GM21737 (cell line): ENCODE measurements around the gene MEGF6.

ENCODE experiments used
- ATAC-seq: cut with Tn5 transposase; IDR thresholded peaks from one replicate; pipeline ENCODE4 v1.9.1; 2021; ENCODE audit warnings: mild to moderate bottlenecking, moderate library complexity; ENCODE audit not compliant: unreplicated experiment

Gene MEGF6

DNA sequence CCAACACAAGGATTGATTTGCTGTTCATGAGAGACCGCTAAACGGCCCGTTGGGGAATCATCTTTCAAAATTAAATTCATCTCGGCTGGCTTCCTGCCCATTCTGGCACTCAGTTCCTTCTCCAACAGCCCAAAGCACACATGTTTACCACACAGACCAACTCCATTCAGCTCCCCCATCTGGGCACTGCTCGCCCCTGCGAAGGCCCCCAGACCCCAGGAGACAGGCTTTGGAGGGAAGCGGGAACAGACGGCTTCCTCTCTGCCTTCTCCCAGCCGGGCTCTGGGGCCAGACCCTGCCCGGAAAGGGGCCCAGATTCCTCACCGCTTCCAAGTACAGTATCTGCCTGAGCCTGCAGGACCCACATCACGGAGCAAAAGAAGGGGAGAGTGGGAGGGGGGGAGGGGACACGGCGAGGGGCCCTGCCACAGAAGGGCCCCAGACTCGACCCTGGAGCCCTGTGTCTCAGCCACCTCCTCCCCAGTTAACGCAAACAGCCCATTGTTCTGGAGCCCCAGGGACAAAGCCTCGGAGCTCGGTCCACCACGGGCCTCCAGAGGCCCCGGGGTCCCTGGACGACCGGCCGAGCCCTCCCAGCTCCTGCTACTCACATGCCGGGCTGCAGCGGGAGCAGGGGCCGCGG lies 660 bp downstream of the MEGF6 start:
- ATAC-seq = no peak

DNA sequence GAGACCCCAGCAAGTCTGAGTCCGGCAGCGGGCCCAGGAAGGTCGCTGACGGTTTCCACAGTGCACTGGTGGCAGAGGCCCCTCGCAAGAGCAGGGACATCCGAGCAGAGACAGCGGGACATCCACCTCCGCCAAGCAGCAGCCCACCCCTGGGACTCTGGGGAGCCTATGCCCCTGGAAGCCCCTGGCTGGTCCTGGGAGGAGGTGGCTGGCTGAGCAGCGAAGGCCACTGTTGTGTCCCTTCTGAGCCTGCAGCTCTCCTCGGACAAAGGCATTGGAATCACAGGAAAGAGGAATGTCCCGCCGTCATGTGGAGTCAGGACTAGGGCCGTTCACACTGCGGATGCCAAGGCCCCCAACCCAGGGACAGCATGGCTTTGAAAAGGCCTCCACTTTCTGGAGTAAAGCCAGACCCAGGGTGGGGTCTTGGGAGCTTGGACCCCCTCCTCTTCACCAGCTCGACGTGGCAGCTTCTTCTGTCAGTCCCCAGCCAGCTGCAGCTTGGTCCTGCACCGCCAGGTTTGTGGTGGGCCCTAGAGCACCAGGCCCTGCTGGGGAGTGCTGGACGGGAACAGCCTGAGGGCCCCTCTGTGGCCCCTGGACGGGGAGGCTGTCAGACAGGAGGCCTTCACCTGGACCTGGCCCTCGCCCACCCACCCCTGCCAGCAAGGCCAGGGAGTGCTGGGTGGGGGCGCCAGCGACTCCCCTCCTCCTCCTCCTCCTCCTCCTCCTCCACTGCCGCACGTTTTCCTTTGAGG lies 1.4 kb downstream of the MEGF6 start:
- no peak for ATAC-seq

DNA sequence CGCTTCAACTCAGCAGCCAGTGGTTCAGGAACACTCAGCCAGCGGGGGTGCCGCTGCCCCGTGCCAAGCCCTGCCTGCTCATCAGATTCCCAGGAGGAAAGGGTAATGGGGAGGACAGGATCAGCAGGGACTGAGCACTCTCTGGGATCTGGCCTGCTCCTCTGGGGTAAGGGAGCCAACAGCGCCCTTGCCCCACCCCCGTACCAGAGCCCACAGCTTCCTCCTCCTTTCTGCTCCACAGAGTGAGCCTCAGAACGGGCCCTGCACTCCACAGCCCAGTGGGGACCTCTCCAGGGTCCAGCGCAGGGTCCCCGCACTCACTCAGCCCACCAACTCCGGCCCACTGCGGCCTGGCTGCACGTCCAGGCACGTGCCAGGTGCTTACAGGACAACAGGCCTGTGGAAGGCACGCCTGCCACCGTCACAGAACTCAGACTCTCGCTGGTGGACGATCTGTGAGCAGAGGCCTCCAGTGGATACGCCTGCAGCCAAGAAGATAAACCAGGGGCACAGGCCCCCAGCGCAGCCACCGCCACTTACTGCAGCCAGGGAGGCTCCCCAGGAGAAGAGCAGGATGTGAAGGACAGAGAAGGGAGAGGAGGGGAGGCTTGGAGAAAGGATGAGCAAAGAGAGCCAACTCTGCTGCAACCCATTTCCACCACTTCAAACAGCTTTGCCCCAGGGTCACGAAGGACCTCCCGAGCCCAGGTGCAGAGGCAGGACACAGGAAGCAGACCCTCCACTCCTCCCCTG lies 2.1 kb downstream of the MEGF6 start:
- no peak for ATAC-seq

DNA sequence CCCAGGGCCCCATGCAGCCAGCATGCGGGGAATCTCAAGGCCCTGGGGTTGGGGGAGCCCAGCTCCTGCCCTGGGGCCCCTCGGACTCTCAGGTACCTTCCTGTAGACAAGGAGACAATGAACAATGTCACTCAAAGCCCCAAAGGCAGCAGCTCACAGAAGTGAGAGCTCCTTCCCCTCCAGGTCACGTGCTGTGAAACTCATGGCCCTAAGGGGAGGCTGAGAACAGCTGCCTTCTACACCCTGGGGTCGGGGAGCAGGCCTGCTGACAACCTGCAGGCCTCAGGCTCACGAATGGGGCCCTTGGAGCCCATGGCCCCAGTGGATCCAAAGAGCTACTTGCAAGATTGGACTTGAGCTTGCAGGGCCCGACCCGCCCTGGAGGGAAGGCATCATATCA lies 3.2 kb downstream of the MEGF6 start:
- ATAC-seq = no peak

DNA sequence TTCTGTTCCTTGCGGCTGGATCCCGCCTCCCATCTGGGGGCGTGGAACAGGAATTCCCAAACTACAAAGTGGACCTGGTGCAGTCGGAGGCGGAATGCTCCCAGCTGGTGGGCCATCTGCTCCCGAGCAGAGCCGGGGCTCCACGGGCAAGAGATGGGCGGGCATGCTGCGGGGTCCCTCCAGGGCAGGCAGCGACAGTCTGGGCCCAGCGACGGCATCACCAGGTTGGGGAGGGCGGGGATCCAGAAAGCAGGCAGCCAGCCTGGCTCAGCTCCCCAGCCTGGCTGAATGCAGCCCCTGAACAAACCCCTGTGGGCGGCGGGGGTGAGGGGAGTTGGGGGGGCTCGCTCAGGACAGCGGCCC lies 3.6 kb downstream of the MEGF6 start:
- ATAC-seq = no peak

DNA sequence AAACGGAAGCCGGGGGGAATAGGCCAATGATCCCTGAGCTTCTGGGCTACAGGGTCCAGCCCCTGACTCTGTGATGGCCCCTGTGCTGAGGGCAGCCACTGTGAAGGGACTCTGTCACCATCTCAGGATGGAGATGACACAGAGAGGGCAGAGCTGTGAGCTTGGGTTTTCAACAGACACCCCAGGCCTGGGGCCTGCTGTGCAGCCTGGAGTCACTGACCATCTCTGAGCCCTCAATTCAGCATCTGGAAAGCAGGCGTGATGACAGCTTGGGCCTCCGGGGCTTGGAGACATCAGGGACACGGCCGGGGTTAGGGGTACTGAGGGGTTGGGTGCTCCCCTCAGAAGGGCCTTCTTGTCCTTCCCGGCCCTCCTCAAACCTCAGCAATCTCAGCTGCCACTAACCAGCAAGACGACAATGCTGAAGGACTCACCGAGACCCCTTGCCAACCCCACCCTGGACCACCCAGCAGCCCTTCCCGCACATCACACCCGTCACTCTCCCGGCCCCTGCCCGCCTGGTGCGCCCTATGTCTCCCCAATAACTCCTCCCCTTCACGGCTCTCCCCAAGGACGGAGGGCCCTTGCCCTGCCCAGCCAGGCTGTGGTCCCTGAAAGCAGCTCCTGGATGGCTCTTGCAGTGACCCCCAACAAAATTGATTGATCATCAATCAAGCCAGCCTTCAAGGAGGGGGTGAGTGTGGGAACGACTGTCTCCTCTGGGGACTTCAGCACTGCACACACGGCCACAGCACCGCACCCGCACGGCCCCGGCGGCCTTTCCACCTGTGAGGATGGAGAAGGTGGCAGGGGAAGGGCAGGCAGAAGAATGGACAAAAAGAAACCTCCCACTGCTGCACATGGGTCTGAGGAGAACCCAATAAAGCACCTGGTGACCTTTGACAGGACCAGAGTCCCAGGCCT lies 4.3 kb downstream of the MEGF6 start:
- ATAC-seq = no peak

DNA sequence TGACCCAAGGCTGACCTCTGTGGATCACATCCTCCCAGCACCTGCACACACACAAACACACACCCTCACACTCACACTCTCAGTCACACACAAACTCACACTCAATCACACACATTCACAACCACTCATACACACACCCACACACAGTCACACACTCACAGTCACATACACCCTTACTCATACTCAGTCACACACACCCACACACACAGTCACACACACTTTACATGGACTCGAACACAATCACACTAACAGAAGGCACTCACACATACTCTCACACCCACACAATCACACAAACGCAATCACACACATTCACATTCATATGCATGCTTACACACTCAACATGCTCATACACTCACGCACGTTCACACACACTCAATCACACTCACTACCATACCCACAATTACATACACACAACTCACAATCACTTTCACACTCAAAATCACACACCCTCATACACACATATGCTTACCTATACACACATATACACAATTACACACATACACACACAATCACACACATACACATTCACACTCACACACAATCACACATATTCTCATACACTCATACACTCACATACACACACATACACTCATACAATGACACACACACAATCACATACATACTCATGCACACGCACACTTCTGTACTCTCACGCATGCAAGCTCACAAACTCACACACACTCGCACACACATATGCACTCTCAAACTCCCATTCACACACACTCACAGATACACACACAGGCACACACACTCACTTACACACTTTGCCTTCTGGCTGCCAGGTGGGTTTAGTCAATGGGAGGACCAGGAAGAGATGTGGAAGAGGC lies 6.1 kb downstream of the MEGF6 start:
- ATAC-seq = no peak

DNA sequence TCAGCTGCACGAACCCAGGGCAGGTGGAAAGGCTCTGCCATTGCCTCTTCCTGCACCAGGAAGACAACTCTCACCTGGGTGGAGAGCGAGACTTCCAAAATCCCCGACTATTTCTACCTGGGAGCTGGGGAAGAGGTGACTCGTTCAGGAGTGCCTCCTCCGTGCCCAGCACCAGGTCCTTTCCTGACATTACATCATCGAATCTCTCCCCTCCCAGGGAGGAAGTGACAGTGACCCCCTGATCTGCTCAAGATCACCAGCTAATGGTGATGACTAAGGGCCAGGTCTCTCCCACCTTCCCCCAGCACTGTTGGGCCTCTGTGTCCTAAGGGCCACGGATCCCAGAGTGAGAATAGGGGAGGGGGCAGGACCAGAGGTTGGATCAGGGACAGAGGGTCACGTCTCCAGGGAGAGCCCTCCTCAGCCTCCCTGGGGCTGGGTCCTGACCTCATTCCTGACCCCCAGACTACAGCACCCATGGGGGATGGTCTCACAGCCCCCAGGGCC lies 6.8 kb downstream of the MEGF6 start:
- ATAC-seq = no peak

DNA sequence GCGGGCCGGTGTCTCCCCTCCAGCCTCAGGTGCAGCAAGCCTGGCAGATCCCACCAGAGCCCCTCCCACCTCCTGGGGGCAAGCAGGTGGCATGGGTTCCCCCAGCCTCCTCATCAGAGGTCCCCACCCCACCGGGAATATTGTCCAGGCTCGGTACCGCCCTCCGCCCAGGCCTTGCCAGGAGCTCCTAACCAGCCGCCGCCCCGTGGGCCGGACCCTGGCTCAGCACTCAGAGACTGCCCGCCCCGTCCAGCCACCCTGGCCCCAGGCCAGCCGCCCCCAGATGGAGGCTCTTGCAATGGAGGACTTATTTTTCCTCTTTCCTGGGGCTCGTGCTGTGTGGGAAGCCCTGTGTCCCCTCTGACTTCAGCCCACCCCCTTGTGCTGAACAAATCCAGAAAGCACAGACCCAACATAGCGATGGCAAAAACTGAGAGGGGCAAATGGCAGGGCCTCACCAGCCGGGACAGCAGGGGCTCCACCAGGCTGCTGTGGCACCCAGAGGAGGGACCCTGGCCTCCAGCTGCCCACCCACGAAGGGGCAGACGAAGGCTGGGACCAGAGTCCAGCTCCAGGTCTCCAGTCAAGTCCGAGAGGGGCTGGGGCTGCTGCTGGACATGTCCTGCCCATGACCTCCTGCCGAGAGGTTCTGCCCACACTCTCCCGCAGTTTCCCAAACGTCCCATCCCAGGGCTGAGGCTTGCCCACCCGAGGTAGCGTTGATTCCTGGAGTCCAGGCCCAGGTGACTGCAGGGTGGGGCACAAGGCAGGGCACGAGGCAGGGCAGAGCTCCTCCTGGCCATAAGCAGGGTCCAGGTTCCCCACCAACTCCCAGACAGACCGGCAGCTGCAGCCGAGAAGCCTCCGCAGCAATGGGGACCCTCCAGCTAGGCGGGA lies 7.5 kb downstream of the MEGF6 start:
- ATAC-seq = no peak

DNA sequence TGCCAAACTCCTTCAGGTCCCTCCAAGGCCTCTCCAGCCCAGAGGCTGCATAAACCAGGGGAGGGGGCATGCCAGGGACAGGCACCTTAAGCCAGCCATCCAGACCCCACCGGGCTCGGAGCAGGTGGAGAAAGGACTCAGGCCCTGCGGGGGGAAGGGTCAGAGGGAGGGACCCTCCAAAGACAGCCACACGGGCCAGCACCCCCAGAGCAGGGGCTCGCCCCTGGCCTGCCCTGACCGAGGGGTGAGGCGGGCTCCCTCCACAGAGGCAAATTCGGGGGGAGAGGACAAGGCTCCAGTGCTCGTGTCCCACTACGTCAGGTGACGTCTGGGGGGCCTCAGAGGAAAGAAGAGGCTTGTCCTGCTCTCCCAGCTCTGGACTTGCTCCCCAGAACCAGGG lies 8.2 kb downstream of the MEGF6 start:
- no peak for ATAC-seq

DNA sequence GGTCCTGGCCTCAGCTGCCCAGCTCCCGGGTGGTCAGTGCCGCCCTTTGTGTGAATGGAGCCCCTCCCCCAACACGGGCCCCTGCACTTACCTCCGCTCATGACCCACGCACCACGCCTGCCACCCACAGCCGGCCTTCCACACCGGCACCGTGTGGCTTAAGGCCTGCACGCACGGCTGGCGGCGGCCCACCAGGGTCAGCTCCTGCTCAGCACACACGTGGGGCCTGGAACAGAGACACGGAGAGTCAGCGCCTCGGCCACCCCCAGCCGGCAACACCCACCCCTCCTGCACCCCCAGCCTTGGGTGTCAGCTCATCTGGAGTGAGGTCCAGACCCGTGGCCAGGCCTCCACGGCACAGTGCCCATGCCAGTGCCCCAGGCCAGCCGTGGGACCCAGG lies 8.9 kb downstream of the MEGF6 start:
- no peak for ATAC-seq

DNA sequence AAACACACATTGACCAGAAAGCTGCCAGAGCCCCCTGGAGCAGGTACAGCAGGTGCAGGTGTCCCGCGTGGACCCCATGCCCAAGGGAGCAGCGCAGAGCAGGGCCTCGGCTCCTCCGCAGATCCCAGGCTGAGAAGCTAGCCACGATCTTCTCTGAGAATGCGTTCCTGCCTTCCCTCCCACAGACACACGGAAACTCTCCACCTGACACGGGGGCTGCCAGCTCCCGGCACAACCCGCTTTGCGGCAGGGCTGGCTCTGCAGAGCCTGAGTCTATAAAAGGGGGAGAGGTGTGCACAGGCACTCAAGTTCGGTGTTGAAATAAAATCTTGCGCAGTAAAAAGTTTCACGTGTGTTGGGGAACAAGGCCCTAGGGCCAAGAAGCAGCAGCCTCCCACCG lies 9.6 kb downstream of the MEGF6 start:
- no peak for ATAC-seq

DNA sequence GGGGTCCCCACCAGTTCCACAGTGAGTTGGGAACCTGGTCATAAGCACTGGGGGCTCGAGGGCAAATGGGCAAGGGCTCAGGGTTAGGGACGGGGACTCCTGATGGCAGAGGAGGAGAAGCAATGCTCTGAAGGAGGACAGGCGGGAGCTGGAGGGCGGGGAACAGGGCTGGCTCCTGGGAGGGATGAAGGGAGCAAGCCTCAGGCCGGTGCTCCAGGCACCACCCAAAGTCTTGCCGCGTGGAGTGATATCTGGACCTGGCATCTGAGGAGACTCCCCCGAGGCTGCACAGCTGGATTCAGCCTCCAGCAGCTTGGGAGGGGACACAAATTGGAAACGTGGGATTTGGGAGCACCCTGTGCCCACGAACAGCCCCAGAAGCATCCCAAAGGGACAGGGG lies 11.0 kb downstream of the MEGF6 start:
- ATAC-seq = no peak

DNA sequence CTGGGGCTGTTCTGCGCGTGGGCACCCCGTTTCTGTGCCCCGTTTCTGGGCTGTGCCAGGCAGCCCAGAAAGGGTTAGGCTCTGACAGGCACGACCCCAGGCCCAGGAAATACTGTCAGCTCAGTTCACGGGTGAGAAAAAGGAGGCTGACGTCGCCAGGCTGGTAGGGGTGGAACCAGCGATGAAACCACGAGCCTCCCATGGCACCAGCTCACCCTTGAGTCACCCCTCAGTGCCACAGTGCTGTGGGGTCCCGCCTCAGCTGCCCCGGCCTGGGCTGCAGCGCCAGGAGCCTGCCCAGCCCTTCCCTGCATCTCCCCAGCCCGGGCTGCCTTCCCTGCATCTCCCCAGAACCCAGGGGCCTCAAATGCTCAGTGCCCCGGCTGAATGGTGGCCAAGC lies 11.5 kb downstream of the MEGF6 start:
- ATAC-seq = no peak

DNA sequence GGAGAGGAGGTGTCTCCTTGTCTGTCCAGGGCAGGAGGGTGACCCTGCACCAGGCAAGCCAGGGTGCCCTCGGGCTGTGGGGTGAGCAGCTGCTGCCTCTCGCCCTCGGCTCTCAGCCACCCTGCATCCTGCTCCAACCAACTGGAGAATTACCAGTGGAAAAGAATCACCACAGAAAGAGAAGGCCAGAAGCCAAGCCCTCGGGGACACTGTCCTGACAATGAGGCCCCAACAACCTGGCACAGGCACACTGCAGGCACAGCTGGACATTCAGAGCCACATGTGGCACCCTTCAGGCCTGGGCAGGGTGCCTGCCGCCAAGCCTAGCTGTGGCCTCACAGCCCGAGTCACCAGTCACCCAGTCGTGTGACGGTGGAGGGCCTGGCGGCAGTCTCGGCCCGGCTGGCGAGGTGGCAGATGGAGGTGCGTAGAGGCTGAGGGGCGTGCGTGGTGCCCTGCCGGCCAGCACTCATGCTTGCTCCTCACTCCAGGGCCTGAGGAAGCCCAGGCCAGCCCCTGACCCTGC lies 12.0 kb downstream of the MEGF6 start:
- no peak for ATAC-seq

DNA sequence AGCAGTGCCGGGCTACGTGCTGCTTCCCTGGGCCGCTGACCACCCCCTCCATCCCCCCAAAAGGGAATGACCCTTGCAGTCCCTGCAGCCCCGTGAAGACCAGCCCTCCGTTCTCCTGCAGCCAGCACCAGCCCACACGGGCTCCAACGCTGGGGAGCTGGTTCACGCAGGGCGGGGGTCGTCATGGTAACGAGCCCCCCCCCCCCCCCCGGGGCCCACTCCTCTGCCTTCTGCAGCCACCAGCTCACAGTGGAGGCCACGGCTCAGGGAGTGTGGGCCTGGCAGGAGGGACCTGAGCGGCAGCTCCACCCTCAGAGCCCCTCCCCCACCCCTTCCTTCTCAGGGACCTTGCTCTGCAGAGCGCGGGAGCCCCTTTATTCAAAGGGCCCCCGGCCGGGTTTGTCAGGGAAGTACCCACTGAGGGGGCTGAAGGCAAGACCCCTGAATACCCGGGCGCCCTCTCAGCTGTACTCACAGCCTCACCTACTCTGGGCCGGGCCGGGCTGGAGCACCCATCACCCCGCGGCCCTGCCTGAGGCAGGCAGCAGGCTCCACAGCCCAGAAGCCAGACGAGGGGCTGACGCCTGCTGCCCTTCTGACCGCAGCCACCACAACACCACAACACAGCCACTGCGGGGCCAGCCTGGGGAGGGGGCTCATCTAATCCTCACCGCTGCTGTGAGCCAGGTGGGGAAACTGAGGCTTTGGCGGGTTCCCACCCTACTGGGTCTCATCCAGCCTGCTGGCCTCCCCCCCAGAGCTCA lies 12.6 kb downstream of the MEGF6 start:
- ATAC-seq = no peak

DNA sequence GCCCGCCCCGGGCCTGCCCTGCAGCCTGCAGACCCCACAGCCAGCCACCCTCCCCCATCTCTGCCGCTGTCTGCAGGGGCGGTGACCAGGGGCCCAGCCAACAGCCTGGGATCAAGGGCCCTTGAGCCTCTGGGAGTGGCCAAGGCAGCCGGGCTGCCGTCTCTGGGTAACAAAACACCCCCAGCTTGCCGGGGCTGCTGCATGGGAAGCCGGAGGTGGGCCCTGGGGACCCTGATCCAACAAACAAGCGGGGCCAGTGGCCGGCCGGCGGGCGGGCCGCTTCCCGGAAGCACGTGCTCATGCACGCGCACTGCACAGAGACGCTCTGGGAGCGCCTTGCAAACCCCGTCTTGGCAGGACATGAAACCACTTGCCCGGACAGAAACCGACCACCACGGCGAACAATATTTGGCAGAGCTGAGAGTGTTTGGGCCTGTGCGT lies 13.2 kb downstream of the MEGF6 start:
- no peak for ATAC-seq

DNA sequence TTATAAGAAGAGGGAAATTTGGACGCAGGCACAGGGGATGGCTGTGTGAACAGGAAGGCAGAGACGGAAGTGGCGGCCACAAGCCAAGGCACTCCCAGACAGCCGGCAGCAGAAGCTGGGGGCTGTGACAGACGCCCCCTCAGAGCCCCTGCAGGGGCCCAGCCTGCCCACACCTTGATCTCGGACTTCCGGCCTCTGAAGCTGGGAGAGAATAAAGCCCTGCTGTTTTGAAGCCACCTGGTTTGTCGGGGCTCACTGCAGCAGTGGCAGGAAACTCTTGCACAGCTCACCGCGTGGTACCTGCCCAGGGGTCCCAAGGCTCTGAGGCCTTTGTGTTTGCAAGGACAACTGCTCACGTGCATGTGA lies 13.7 kb downstream of the MEGF6 start:
- no peak for ATAC-seq
